Mammary epithelial cell (primary cell): ENCODE data around the gene RAX2.

Experiments
- CTCF ChIP-seq, 2 donors: IDR thresholded peaks in 1 of 2; conservative IDR thresholded peaks in 1 of 2; 2 replicates each; pipeline ENCODE4 v1.5.1; 2011 to 2012; ENCODE audit warnings: inconsistent platforms in 2 of 2, low read length in 2 of 2, mild to moderate bottlenecking in 2 of 2, control low read depth in 1 of 2, low read depth in 1 of 2; ENCODE audit not compliant: insufficient read depth in 1 of 2; ENCODE audit errors: extremely low read depth in 1 of 2
- EZH2 ChIP-seq: IDR thresholded peaks from 2 replicates; pipeline ENCODE4 v1.6.1; 2012; ENCODE audit warnings: low read length, inconsistent platforms, borderline replicate concordance

GRCh38 chr19:3721131-3721886 lies 50.7 kb downstream of the RAX2 start:
- TF ChIP-seq CTCF (conservative IDR thresholded peaks at IDR 0.05 in 1 of 2, IDR thresholded peaks at IDR 0.05 in 1 of 2; ENCODE audit: extremely low read depth in 1 of 2, insufficient read depth in 1 of 2, low read depth in 1 of 2, low read length in 2 of 2) (no peak), EZH2 (no peak)
